Activated T-cell treated with anti-CD3 and anti-CD28 coated beads for 4 hours (primary cell): ENCODE results near the gene THY1.
"Not testable (repeated sequence)": the region's sequence is repeated elsewhere in the genome, so short reads cannot be mapped to it uniquely, and the experiment has no call there.

Experiments
- DNase-seq: peaks from one replicate; pipeline ENCODE4 v3.0.0-alpha.2; 2020

THY1 gene

DNA sequence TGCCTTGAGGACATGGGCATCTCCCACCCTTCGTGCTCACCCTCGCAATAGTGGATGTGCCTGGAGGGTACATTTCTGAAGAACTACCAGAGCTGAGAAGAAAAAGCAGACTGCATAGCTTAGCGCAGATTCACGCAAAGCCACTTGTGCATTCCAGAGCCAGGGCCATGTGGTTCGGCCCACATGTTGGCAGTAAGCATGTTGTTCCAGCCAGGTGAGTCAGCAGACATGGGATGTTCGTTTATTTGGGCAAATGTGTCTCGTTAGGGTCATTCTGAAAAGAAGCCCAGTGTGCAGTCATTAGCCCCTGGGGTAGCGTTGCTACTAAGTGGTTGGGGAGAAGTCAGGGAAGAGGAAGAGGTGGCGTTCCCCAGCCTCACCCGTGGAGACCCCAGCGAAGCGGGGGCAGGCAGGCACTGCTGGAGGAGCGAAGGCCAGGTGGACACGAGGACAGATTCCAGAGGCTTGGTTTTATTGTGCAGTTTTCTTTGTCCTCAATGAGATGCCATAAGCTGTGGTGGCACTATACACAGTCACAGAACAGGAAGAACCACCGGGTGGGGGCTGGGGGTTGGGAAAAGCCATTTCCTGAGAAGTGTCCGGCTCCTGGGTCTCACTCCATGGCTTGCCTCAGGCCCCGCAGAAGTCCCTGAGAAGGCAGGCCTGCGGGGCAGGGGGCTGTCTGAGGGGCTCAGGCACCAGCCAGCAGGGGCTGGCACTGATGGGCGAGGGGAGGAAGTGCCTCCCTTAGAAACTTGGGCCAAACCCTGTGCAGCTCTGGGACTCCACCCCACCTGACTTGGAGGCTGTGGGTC, 5.0 kb downstream of the THY1 start:
- DNase-seq, result no peak

DNA sequence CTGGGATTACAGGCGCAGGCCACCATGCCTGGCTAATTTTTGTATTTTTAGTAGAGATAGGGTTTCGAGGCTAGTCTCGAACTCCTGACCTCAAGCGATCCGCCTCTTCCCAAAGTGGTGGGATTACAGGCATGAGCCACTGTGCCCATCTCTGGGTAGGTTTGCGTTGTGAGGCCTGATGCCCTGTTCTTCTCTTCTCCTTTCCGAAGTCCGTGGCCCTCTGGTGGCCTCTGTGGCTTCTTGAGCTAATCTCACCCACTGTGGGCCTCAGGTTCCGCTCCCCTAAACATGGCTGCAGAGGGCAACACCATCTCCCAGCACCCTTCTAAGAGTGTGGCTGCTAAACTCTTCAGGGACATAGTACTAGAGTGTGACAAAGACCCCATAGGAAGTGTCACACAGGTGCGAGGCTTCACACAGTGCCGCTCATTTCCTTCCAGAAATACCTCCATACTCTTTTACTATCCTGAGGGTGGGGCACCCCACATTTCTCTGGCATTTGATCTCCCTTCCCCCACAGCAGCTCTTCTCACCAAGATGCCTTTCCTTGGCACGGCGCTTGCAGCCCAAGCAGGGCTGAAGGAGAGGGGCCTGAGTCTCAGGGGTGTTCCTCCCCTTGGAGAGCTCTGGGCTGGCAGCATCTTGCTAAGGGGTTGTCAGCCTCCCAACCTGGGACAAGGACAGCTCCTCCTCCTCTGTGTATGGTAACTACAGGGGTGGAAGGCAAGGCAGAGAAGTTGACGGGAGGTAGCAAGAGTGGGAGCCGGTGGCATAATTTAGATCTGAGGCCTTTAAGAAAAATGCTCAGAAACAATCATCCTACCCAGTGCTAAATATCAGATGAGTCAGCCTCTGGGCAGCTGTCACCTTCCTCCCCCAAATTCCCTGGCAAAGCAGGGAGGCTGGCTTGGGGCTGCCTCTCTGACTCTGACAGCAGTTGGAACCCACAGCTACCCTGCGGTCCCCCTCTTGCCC, 6.1 kb downstream of the THY1 start:
- DNase-seq, result no peak

DNA sequence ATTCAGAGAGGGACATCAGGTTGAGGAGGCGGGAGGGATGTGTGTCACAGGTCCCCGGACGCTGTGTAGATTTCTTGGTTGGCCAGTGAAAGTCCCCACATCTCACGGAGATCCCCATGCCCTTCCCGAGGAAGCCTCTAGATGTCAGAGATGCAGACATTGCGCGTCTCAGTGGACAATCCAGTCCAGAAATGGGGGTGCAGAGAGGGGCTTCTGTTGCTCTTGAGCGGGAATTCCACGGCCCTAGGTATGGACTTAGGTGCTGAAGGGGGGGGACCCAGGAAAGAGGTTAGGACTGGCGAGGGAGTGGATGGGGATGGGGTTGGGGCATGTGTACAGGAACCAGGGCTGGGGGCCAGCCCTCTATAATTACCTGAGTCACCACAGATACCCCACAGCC, 7.0 kb downstream of the THY1 start:
- no peak for DNase-seq

DNA sequence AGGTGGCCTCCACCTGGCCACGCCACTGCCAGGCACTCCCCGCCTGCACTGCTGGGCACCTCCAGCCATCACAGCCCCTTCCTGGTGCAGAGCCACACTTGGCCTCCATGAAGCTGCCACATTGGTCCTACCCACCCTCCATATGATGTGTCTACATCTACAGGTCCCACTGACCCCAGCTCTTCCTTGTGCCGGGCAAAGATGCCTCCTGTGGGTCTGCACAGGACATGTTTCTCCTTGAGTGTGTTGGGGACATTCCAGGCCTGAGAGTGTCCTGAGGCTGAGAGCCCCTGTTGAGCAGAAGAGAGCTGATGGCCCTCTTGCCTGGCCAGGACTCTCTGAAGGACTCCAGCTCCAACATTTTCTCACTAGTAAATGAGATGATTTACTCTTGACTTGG, 7.5 kb downstream of the THY1 start:
- DNase-seq, result no peak

DNA sequence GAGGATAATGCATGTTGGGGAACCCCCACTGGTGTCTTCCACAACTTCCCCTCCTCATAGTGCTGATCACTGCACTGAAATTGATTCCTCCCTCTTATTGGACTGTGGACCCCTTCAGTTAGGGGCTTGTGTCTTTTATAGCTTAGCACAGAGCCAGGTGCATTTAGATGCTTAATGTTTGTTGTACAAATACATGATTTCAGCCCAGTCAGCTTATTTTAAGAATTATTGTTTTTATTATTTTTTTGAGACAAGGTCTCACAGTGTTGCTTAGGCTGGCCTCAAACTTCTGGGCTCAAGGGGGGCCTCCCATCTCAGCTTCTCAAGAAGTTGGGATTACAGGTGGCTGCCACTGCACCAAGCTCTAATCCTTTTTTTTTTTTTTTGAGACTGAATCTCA, 8.2 kb downstream of the THY1 start:
- no peak for DNase-seq

DNA sequence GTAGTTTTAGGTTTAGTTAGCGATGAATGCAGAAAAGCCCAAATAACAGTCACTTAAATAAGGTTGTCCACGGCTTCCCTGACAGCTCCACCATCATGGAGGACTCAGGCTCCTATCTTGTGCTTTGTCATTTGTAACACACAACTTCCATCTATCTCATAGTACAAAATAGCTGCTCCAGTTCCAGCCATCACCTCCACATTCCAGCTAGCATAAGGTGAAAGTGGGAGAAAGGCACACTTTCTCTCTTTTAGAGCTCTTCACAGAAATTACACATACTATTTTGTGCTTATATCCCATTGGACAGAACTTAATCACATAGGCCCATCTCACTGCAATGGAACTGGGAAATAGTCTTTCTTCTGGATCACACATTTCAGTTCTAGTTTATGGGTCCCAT, 8.7 kb downstream of the THY1 start:
- DNase-seq, result no peak

DNA sequence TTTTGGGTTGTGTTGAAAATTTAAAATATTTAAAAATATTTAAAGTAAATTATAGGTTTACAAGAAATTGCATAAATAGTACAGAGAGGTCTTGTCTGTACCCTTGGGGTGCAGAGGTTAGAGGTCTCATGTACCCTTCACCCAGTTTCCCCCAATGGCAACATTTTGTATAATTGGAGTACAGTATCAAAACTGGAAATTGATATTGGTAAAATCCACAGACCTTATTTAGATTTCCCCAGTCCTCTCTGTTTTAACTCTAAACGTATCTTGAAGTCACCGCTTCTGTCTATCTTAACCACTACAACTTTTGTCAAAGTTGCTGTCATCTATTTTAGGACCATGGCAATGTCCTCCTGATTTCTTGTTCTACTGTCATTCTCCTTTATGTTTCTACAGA, 10.9 kb downstream of the THY1 start:
- no peak for DNase-seq

DNA sequence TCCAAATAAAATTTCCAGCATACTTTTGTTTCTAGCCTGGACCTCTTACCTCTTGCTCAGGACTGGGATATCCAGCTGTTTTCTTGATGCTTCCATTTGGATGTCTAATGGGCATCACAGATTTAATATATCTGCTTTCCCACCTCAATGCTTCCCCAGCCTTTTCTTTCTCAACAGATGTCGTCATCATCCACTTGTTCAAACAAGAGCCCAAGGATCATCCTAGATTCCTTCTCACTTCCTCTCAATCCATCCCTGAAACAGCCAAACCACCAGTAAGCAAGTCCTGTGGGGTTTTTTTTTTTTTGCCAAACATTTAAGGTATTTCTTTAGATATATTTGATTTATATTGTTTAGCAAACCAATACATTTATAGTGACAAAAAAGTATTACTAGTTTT, 12.5 kb downstream of the THY1 start:
- no peak for DNase-seq

DNA sequence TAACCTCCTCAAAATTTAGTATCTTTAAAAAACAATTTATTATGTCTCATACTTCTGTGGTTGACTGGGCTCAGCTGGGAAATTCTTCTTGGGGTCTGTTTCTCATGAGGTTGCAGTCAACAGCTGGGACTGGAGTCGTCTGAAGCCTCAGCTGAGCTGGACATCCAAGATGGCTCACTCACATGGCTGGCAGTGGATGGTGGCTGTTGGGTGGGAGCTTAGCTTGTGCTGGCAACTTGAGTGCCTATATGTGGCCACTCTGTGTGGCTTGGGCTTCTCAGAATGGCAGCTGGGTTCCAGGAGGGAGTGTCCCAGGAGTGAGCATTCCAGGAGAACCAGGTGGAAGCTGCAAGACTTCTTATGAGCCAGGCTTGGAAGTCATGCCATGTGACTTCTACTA, 13.2 kb downstream of the THY1 start:
- DNase-seq, result no peak

DNA sequence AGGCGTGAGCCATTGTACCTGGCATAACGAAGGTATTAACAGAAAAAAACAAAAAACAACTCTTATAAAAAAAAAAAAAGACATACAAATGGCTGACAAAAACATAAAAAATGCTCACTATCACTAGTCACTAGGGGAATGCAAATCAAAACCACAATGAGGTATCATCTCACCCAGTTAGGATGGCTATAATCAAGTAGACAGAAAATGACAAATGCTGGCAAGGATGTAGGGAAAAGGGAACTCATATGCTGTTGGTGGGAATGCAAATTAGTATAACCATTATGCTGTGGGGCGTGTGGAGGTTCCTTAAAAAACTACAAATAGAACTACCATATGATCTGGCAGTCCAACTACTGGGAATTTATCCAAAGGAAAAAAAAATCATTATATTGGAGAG, 17.0 kb downstream of the THY1 start:
- DNase-seq, result no peak

DNA sequence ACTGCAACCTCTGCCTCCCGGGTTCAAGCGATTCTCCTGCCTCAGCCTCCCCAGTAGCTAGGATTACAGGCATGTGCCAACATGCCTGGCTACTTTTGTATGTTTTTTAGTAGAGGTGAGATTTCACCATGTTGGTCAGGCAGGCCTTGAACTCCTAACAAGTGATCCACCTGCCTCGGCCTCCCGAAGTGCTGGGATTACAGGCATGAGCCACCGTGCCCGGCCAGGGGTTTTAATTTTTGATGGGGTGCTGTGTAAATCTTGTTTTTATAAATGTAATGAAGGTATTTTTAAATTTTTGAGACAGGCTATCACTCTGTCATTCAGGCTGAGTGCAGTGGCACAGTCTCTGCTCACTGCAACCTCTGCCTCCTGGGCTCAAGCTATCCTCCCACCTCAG, 17.5 kb downstream of the THY1 start:
- DNase-seq, result not testable (repeated sequence)

DNA sequence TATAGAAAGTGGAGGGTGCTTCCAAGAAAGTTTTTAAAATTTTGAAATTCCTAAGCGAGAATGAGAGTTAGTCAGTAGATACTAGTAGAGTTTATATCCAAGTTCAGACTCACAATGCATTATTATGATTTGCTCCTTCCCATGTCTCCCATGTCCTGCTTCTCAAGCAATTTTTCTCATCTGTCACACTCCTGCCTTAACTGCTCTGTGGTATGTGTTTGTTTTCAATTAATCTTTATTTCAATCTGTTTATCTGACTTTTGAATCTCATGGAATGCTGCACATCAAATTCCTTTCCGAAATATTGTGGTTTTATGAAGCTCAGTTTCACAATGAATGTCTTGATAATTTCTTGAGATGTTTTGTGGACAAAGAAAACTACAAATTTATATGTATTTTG, 18.1 kb downstream of the THY1 start:
- no peak for DNase-seq

DNA sequence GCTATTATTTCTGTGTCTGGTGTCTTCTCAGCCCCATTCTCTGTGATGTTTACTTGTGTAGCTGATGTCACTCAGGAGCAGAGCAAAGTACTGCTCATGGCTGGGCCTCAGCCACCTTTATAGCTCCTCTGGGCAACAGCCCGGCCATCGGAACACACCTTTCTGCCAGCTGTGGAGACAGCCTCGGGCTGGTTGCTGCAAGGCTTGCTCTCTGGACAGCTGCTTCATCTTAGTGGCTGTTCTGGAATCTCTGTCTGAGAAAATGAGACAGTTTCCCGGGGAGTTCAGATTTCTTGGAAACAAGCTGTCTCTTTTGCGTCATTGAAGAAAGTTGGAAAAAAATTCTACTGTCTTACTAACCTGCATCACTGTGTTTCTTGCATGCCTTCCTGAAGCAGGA, 20.0 kb downstream of the THY1 start:
- DNase-seq, result no peak

DNA sequence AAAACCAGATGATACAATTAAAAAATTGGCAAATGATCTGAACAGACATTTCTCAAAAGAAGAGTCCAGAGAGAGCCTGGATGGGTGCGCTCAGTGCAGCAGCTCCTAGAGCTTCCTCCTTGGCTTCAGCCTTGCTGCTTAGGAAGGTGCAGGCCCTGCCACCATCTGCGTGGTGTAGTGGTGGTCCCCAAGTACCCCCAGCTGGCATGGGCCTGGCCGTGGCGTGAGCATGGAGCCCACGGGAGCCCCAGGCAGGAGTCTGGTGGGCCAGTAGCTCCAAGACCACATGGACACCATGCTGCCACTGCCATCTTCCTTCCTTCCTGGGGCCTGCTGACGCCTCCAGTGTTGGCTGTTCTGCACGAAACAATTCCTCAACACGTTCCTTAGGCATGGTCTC, 20.5 kb downstream of the THY1 start:
- DNase-seq, result no peak

DNA sequence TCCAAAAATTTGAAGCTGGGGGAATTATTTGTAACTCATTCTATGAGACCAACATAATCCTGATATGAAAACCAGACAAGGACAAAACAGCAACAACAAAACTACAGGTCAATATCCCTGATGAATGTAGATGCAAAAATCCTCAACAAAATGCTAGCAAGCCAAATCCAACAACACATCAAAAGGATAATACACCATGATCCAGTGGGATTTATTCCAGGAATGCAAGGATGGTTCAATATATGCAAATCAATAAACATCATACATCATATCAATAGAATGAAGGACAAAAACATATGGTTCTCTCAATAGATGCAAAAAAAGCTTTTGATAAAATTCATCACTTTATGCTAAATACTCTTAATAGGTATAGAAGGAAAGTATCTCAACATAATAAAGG, 22.1 kb downstream of the THY1 start:
- DNase-seq, result no peak

DNA sequence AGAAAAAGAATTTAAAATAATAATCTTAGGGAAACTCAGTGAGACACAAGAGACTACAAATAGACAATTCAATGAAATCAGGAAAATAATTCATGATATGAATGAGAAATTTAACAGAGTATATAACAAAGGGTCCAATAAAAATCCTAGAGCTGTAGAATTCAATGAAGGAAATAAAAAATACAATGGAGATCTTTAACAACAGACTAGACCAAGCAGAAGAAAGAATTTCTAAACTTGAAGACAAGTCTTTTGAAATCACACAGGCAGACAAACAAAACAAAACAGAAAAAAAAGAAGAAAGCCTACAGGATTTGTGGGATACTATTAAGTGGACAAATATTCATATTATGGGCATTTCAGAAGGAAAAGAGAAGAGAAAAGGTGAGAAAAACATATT, 25.2 kb downstream of the THY1 start:
- DNase-seq, result no peak

DNA sequence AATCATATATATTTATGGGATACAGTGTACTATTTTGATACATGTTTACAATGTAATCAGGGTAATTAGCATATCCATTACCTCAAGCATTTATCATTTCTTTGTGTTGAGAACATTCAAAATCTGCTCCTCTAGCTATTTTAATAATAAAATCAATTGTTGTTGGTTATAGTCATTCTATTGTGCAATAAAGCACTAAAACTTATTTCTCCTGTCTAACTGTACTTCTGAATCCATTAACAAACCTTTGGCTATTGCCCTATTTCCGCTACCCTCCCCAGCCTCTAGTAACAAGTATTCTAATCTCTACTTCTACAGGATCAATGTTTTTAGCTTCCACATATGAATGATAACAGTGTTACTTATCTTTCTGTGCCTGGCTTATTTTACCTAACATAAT, 26.1 kb downstream of the THY1 start:
- no peak for DNase-seq

DNA sequence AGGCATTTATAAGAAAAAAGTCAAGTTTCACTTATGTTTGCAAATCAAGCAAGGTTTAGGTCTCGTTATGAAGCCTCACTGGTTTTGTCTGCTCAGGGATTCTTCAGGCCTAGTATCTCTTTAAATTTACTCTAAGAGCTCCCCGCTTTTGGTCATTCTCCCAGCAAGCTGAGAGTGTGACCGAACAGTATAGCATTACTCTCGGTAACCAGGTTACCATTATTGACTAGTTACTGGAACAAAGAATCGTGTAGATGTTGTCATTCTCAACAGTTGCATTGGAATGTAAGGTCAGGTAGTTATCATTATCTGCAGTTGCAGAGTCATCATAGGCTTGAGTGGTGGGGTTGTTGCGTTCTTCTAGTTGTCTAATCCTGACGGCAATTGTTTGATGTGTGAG, 31.7 kb downstream of the THY1 start:
- no peak for DNase-seq

DNA sequence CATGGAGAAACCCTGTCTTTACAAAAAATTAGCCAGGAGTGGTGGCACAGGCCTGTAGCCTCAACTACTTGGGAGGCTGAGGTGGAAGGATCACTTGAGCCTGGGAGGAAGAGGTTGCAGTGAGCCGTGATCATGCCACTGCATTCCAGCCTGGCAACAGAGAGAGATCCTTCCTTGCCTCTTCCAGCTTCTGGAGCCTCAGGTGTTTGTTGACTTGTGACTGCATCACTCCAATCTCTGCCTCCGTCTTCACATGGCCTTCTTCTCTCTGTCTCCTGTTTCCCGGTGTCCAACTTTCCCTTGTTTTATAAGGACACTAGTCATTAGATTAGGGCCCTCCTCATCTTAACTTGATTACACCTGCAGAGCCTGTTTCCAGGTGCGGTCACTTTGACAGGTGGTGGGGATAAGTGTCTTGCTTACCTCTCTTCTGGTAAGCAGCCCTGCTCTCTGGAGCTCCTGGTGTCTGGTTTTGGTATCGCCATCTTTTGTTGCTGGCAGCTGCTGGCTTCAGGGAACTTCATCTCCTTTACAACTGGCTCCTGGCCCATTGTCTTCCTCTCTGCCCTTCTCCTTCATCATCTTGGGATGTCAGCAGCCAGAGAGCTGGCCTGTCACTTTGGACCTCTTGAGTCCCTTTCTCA, 33.2 kb downstream of the THY1 start:
- no peak for DNase-seq

DNA sequence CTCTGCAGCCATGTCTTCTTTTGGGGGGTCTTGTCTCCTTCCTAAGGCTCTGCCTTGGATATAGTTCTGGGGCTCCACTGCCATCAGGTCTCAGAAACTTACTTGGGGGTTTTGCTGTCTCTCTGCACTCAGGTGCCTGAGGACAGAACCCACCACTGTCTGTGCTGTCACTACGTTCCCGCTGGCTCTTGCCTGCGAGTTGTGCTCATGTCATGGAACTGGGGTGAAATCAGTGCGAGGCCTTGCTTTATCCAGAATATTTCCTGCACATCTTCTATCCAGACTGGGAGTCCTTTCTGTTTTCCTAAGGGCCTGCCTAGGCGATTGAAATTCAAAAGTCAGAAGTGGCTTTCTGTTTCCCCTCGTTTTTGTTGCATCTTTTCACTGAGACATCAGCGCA, 34.9 kb downstream of the THY1 start:
- DNase-seq, result no peak

DNA sequence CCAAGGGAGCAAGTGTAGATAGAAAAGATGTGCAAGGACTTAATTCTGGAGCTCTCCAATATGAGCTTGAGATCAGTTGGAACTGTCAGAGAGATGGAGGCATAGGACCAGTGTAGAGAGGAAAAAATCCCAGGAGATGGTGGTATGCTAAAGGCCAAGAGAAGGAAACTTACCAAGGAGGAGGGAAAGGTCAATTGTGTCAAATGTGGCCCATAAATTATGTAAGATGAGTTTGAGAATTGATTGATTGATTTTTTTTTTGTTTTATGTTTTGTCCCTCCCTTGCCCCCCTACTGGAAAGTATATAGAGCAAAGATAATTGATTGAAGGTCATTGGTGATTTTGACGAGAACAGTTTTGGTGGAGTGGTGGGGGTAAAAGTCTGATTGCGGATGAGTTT, 38.6 kb downstream of the THY1 start:
- DNase-seq, result no peak

DNA sequence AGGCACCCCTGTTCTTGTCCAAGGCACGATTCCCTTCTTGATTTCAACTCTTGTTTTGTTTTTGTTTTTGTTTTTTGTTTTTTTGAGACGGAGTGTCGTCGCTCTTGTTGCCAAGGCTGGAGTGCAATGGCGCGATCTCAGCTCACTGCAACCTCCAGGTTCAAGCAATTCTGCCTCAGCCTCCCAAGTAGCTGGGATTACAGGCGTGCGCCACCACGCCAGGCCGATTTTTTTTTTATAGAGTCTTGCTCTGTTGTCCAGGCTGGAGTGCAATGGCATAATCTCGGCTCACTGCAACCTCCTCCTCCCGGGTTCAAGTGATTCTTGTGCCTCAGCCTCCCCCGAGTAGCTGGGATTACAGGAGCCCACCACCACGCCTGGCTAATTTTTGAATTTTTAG, 40.5 kb downstream of the THY1 start:
- DNase-seq, result not testable (repeated sequence)

DNA sequence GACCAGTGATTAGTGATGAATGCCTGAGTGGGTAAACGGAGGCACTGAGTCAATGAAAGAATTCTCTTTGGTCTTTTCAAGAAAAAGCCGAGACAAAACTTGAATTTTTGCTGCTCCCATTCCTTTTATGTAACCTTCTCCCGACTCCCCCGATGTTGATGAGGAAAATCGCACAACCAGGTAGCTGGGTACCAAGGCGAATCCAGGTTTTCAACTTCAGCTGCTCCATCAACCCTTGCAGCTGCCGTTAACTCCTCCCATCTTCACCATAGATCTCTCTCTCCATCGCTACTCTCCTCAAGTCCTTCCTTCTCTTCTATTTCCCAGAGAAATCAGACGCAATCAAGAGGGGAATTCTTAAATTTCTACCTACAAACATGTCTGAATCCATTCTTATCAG, 40.9 kb downstream of the THY1 start:
- no peak for DNase-seq
